Measurements from ENCODE around the gene DKKL1.

Gene DKKL1

GRCh38 chr19:49403404-49404187 is 39.9 kb downstream of the DKKL1 start:
- Histone ChIP-seq H3K9ac (ENCODE audit: low read depth, low read length) (peak overlapping the region; percentile 4; the same call in 1 of the 2 replicates), H3K27ac (ENCODE audit: low read depth, low read length) (peak overlapping the region; percentile 92), H3K4me1 (ENCODE audit: control insufficient read depth, insufficient read depth, low read length) (peaks cover 14% of the 10 kb centered on the region), H3K27me3 (ENCODE audit: control insufficient read depth, insufficient read depth, low read length) (no peaks in the 10 kb centered on the region), H3K4me3 (ENCODE audit: low read depth, low read length) (no peak overlapping the region), H3K9me3 (ENCODE audit: control insufficient read depth, insufficient read depth, low read length) (no peaks in the 10 kb centered on the region), H3K36me3 (ENCODE audit: control insufficient read depth, insufficient read depth, low read length) (no peaks in the 10 kb centered on the region)

- no peaks in the 10 kb centered on the region for H3K27me3 ChIP-seq (ENCODE audit: control insufficient read depth, insufficient read depth, low read length)
- no peaks in the 10 kb centered on the region for H3K36me3 ChIP-seq (ENCODE audit: control insufficient read depth, insufficient read depth, low read length)
- no peaks in the 10 kb centered on the region for H3K9me3 ChIP-seq (ENCODE audit: control insufficient read depth, insufficient read depth, low read length)
- H3K4me3 ChIP-seq (ENCODE audit: low read depth, low read length) = no peak overlapping the region
- peaks cover 14% of the 10 kb centered on the region for H3K4me1 ChIP-seq (ENCODE audit: control insufficient read depth, insufficient read depth, low read length)
- H3K9ac ChIP-seq (ENCODE audit: low read depth, low read length) = no peak overlapping the region
- no peak overlapping the region for H3K27ac ChIP-seq (ENCODE audit: low read depth, low read length)
These were observed 43.4 kb downstream of the DKKL1 start for GRCh38 chr19:49407079-49407478.

DNA sequence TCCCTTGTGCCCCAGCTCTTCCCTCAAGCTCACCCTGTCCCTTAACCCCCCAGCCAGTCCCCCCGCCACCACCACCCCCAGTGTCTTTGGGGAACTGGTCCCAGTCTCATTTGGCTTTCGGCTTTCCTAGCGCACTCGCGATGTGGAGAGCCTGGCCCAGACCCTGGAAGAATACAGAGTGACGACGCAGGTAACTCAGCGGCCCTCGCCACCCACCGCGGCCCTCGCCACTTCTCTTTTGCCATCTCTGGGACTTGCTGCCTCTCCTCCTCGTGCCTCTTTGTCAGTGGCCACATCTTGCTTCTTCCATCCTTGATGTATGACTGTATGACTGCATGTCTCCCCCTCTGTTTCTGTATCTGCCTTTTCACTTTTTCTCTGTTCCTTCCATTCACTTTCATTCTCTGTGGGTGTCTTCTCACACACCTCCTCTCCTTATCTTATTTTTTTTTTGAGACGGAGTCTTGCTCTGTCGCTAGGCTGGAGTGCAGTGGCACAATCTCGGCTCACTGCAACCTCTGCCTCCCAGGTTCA is 43.9 kb downstream of the DKKL1 start:
- Histone ChIP-seq H3K27ac (ENCODE audit: low read depth, low read length) (no peak overlapping the region), H3K27me3 (ENCODE audit: control insufficient read depth, insufficient read depth, low read length) (no peaks in the 10 kb centered on the region), H3K9ac (ENCODE audit: low read depth, low read length) (no peak overlapping the region), H3K4me1 (ENCODE audit: control insufficient read depth, insufficient read depth, low read length) (peaks cover 14% of the 10 kb centered on the region), H3K4me3 (ENCODE audit: low read depth, low read length) (no peak overlapping the region), H3K36me3 (ENCODE audit: control insufficient read depth, insufficient read depth, low read length) (no peaks in the 10 kb centered on the region), H3K9me3 (ENCODE audit: control insufficient read depth, insufficient read depth, low read length) (no peaks in the 10 kb centered on the region)

DNA sequence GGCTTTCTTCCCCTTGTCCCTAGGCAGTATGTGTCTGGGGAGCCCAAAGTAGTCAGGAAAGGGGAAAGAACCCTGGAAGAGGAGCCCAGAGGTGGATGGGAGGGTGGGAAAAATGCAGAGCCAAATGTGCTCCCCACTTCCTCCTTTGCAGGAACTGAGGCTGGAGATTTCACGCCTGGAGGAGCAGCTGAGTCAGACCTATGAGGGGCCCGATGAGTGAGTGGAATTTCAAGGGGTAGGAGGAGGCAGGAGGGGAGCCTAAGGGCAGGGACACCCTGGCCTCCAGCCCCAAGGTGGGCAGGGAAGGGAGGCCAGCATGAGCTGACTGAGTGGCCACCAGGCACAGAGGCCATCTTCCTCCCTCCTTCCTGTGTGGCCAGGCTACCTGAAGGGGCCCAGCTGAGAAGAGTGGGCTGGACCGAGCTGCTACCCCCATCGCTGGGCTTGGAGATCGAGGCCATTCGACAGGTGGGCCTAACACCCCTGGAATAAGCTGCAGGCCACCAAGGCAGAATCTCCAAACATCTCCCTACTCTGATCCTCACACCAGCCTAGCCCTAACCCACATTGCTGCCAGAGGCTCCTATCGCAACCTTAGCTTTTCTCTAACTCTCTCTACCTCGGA is 45.3 kb downstream of the DKKL1 start:
- Histone ChIP-seq H3K27ac (ENCODE audit: low read depth, low read length) (no peak overlapping the region), H3K9ac (ENCODE audit: low read depth, low read length) (no peak overlapping the region), H3K4me1 (ENCODE audit: control insufficient read depth, insufficient read depth, low read length) (peaks cover 7% of the 10 kb centered on the region), H3K9me3 (ENCODE audit: control insufficient read depth, insufficient read depth, low read length) (no peaks in the 10 kb centered on the region), H3K36me3 (ENCODE audit: control insufficient read depth, insufficient read depth, low read length) (no peaks in the 10 kb centered on the region), H3K4me3 (ENCODE audit: low read depth, low read length) (no peak overlapping the region), H3K27me3 (ENCODE audit: control insufficient read depth, insufficient read depth, low read length) (no peaks in the 10 kb centered on the region)

DNA sequence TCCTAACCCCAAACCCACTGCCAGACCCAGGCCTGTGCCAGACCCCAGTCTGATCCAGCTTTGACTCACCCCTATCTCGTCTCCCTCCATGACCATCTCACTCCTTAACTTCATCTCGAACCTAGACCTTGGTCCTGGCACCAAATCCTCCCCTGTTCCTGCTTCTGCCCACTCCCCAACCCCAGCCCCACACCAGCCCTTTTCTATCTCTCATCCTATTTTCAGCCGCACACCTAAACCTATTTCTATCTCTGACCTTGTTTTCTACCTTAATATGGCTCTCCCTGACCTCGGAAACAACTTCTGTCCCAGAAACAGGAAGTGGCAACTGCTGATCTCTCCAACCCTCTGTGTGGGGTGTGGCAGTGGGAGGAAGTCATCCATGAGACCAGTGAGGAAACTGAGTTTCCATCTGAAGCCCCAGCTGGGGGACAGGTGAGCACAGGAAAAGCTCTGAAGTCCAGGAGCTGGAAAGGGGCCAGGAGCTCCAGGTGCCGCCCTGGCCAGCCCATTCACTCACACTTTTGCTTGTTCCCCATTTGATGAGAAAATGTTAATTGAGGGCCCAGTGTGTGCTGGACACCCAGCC is 45.9 kb downstream of the DKKL1 start:
- H3K9ac ChIP-seq (ENCODE audit: low read depth, low read length) = no peak overlapping the region
- H3K9me3 ChIP-seq (ENCODE audit: control insufficient read depth, insufficient read depth, low read length) = no peaks in the 10 kb centered on the region
- no peak overlapping the region for H3K27ac ChIP-seq (ENCODE audit: low read depth, low read length)
- no peaks in the 10 kb centered on the region for H3K36me3 ChIP-seq (ENCODE audit: control insufficient read depth, insufficient read depth, low read length)
- no peaks in the 10 kb centered on the region for H3K27me3 ChIP-seq (ENCODE audit: control insufficient read depth, insufficient read depth, low read length)
- no peak overlapping the region for H3K4me3 ChIP-seq (ENCODE audit: low read depth, low read length)
- peaks cover 1% of the 10 kb centered on the region for H3K4me1 ChIP-seq (ENCODE audit: control insufficient read depth, insufficient read depth, low read length)

- Histone ChIP-seq H3K4me3 (ENCODE audit: low read depth, low read length) (no peak overlapping the region), H3K9me3 (ENCODE audit: control insufficient read depth, insufficient read depth, low read length) (no peaks in the 10 kb centered on the region), H3K27me3 (ENCODE audit: control insufficient read depth, insufficient read depth, low read length) (no peaks in the 10 kb centered on the region), H3K4me1 (ENCODE audit: control insufficient read depth, insufficient read depth, low read length) (peaks cover 11% of the 10 kb centered on the region; the same call in 1 of the 2 replicates), H3K9ac (ENCODE audit: low read depth, low read length) (no peak overlapping the region), H3K27ac (ENCODE audit: low read depth, low read length) (no peak overlapping the region), H3K36me3 (ENCODE audit: control insufficient read depth, insufficient read depth, low read length) (no peaks in the 10 kb centered on the region)
These were observed 48.1 kb downstream of the DKKL1 start for GRCh38 chr19:49411681-49412326.

DNA sequence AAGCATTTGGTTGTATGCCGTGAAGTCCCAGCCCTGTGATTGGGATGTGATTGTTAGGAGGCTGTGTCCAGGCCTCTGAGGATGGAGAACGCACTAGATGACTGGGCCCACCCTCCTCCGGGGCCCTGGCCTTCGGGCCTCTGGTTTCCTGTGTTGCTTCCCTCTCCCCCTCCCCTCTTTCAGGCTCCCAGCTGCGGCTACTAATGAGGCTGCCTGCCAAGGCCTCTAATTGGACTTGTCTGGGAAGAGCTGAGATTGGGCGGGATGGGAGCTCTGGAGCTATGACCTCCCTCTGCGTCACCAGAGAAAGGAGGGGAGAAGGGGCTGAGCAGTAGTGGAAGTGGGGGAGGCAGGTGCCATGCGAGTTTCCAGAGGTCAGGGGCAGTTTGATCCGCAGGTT is 49.7 kb downstream of the DKKL1 start:
- Histone ChIP-seq H3K9me3 (ENCODE audit: control insufficient read depth, insufficient read depth, low read length) (no peaks in the 10 kb centered on the region), H3K27ac (ENCODE audit: low read depth, low read length) (no peak overlapping the region), H3K27me3 (ENCODE audit: control insufficient read depth, insufficient read depth, low read length) (no peaks in the 10 kb centered on the region), H3K36me3 (ENCODE audit: control insufficient read depth, insufficient read depth, low read length) (no peaks in the 10 kb centered on the region), H3K4me1 (ENCODE audit: control insufficient read depth, insufficient read depth, low read length) (peaks cover 12% of the 10 kb centered on the region; the same call in 1 of the 2 replicates), H3K4me3 (ENCODE audit: low read depth, low read length) (no peak overlapping the region), H3K9ac (ENCODE audit: low read depth, low read length) (no peak overlapping the region)

DNA sequence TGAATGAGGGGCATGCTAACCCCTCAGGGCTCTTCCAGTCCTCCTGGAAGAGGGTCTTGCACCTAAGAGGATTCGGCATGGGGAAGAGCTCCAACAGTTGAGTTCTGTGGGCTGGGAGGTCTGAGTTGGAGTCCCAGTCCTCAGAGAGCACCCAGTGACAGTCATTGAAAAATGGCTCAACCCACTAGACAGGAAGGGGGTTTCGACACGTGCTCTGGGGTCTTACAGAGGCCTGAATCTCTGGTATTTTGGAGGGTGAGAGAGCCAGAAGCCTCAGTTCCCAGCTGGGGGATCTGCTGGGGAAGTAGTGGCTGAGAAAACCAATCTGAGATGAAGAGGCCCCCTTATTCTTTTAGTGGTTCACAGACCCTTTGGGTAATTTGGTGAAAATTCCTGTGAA is 50.6 kb downstream of the DKKL1 start:
- H3K4me3 ChIP-seq (ENCODE audit: low read depth, low read length) = no peak overlapping the region
- no peak overlapping the region for H3K9ac ChIP-seq (ENCODE audit: low read depth, low read length)
- no peaks in the 10 kb centered on the region for H3K36me3 ChIP-seq (ENCODE audit: control insufficient read depth, insufficient read depth, low read length)
- no peaks in the 10 kb centered on the region for H3K9me3 ChIP-seq (ENCODE audit: control insufficient read depth, insufficient read depth, low read length)
- H3K27me3 ChIP-seq (ENCODE audit: control insufficient read depth, insufficient read depth, low read length) = no peaks in the 10 kb centered on the region
- no peak overlapping the region for H3K27ac ChIP-seq (ENCODE audit: low read depth, low read length)
- peaks cover 12% of the 10 kb centered on the region; the same call in 1 of the 2 replicates for H3K4me1 ChIP-seq (ENCODE audit: control insufficient read depth, insufficient read depth, low read length)

GRCh38 chr19:49415102-49415809 is 51.6 kb downstream of the DKKL1 start:
- Histone ChIP-seq H3K4me3 (ENCODE audit: low read depth, low read length) (no peak overlapping the region), H3K36me3 (ENCODE audit: control insufficient read depth, insufficient read depth, low read length) (no peaks in the 10 kb centered on the region), H3K4me1 (ENCODE audit: control insufficient read depth, insufficient read depth, low read length) (peaks cover 13% of the 10 kb centered on the region; the same call in 1 of the 2 replicates), H3K27me3 (ENCODE audit: control insufficient read depth, insufficient read depth, low read length) (no peaks in the 10 kb centered on the region), H3K27ac (ENCODE audit: low read depth, low read length) (peak overlapping the region; percentile 2), H3K9ac (ENCODE audit: low read depth, low read length) (no peak overlapping the region), H3K9me3 (ENCODE audit: control insufficient read depth, insufficient read depth, low read length) (no peaks in the 10 kb centered on the region)

DNA sequence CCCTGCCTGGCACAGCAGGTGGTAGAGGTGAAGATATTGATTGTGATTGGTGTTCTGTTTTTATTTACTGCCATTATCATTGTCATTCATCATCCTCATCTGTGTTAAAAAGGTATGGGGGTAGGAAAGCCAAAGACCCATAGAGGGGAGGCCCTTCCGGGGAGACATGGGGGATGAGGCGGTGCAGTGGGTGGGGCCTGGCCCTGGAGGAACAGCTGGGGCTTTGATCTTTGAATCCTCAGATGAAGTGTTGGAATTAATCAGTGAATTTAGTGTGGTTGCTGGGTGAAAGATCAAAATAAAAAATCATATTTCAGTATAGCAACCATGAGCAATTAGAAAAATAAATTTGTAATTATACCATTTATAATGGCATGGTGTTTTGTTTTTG is 52.1 kb downstream of the DKKL1 start:
- H3K36me3 ChIP-seq (ENCODE audit: control insufficient read depth, insufficient read depth, low read length) = no peaks in the 10 kb centered on the region
- no peak overlapping the region for H3K9ac ChIP-seq (ENCODE audit: low read depth, low read length)
- no peak overlapping the region for H3K4me3 ChIP-seq (ENCODE audit: low read depth, low read length)
- no peaks in the 10 kb centered on the region for H3K9me3 ChIP-seq (ENCODE audit: control insufficient read depth, insufficient read depth, low read length)
- no peaks in the 10 kb centered on the region for H3K27me3 ChIP-seq (ENCODE audit: control insufficient read depth, insufficient read depth, low read length)
- H3K27ac ChIP-seq (ENCODE audit: low read depth, low read length) = no peak overlapping the region
- peaks cover 18% of the 10 kb centered on the region; the same call in 1 of the 2 replicates for H3K4me1 ChIP-seq (ENCODE audit: control insufficient read depth, insufficient read depth, low read length)
